ENCODE measurements around the gene PRICKLE2. TPM values are rescaled to one million over a fixed set of nuclear protein-coding genes. Genes with fewer than 3 reads are reported as not detected.

The PRICKLE2 gene
- total and polyA plus RNA-seq, 3 donors from 2014 or later = 5.5 to 10.1 (median 9.1) TPM

GRCh38 chr3:64138656-64139375, 86.5 kb downstream of the PRICKLE2 start:
- H3K36me3 ChIP-seq (ENCODE audit: low read depth, missing control alignments) = no peaks in the 10 kb centered on the region
- H3K4me1 ChIP-seq = no peaks in the 10 kb centered on the region
- H3K4me3 ChIP-seq = no peak overlapping the region
- intact Hi-C loops (cut with DNase I; ENCODE audit: low total_unique reads) = no loop called here
- TF ChIP-seq POLR2A (IDR thresholded peaks at IDR 0.05) (no peak), CTCF (IDR thresholded peaks at IDR 0.05) (no peak)
- H3K9me3 ChIP-seq = no peaks in the 10 kb centered on the region
- 88% methylated on average over 2 of the region's 2 CpGs for WGBS, 2 donors
- H3K27ac ChIP-seq = no peak overlapping the region
- DNase-seq = no peak
- no peaks in the 10 kb centered on the region for H3K27me3 ChIP-seq

GRCh38 chr3:64138046-64138445, 87.2 kb downstream of the PRICKLE2 start:
- Histone ChIP-seq H3K36me3 (ENCODE audit: low read depth, missing control alignments) (no peaks in the 10 kb centered on the region), H3K4me3 (no peak overlapping the region), H3K27ac (no peak overlapping the region), H3K27me3 (no peaks in the 10 kb centered on the region), H3K9me3 (no peaks in the 10 kb centered on the region), H3K4me1 (no peaks in the 10 kb centered on the region)
- no peak for DNase-seq
- TF ChIP-seq POLR2A (IDR thresholded peaks at IDR 0.05) (no peak), CTCF (IDR thresholded peaks at IDR 0.05) (no peak)
- 64 to 65% methylated on average over 1 of the region's 1 CpG for WGBS, 2 donors
- intact Hi-C loops (cut with DNase I; ENCODE audit: low total_unique reads) = no loop called here

- Histone ChIP-seq H3K27ac (no peak overlapping the region), H3K4me1 (no peaks in the 10 kb centered on the region), H3K27me3 (no peaks in the 10 kb centered on the region), H3K4me3 (no peak overlapping the region), H3K9me3 (no peaks in the 10 kb centered on the region), H3K36me3 (ENCODE audit: low read depth, missing control alignments) (no peaks in the 10 kb centered on the region)
- no peak for TF ChIP-seq CTCF (IDR thresholded peaks at IDR 0.05)
- TF ChIP-seq POLR2A (IDR thresholded peaks at IDR 0.05) = no peak
- intact Hi-C loops (cut with DNase I; ENCODE audit: low total_unique reads) = no loop called here
- DNase-seq = no peak
- 34 to 64% methylated on average over 3 of the region's 3 CpGs for WGBS, 2 donors
These were observed 90.4 kb downstream of the PRICKLE2 start for GRCh38 chr3:64134882-64135281.

- Histone ChIP-seq H3K27me3 (no peaks in the 10 kb centered on the region), H3K9me3 (no peaks in the 10 kb centered on the region), H3K4me3 (no peak overlapping the region), H3K27ac (no peak overlapping the region), H3K4me1 (no peaks in the 10 kb centered on the region), H3K36me3 (ENCODE audit: low read depth, missing control alignments) (no peaks in the 10 kb centered on the region)
- DNase-seq = no peak
- intact Hi-C loops (cut with DNase I; ENCODE audit: low total_unique reads) = no loop called here
- TF ChIP-seq POLR2A (IDR thresholded peaks at IDR 0.05) (no peak), CTCF (IDR thresholded peaks at IDR 0.05) (no peak)
- WGBS, 2 donors = 90 to 95% methylated on average over 6 of the region's 6 CpGs
These were observed 91.3 kb downstream of the PRICKLE2 start for GRCh38 chr3:64133987-64134386.

- H3K4me1 ChIP-seq = no peaks in the 10 kb centered on the region
- H3K27ac ChIP-seq = no peak overlapping the region
- intact Hi-C loops (cut with DNase I; ENCODE audit: low total_unique reads) = no loop called here
- H3K4me3 ChIP-seq = no peak overlapping the region
- no peaks in the 10 kb centered on the region for H3K27me3 ChIP-seq
- 66 to 79% methylated on average over 2 of the region's 2 CpGs for WGBS, 2 donors
- DNase-seq = no peak
- TF ChIP-seq CTCF (IDR thresholded peaks at IDR 0.05) (no peak), POLR2A (IDR thresholded peaks at IDR 0.05) (no peak)
- no peaks in the 10 kb centered on the region for H3K36me3 ChIP-seq (ENCODE audit: low read depth, missing control alignments)
- no peaks in the 10 kb centered on the region for H3K9me3 ChIP-seq
These were observed 92.0 kb downstream of the PRICKLE2 start for GRCh38 chr3:64133272-64133671.

Measured in testis (tissue), 3 donors.